Chondrocyte (in vitro differentiated cells): ENCODE measurements around the gene CA5A. TPM values are rescaled to one million over a fixed set of nuclear protein-coding genes. Genes with fewer than 3 reads are reported as not detected.
"Not testable (repeated sequence)": the region's sequence is repeated elsewhere in the genome, so short reads cannot be mapped to it uniquely, and the experiment has no call there.

Experiments used
- DNase-seq: peaks from one replicate; pipeline ENCODE4 v3.0.0; 2021; ENCODE audit warnings: mixed read lengths, low spot score
- H3K27ac Mint-ChIP-seq: one replicate; pipeline ENCODE4 v1.8.0; 2021; ENCODE audit warnings: mild to moderate bottlenecking, moderate library complexity, mixed read lengths; ENCODE audit not compliant: unreplicated experiment
- H3K27me3 Mint-ChIP-seq: 2 replicates; pipeline ENCODE4 v1.8.0; 2021; ENCODE audit warnings: low read depth, mixed read lengths
- H3K36me3 Mint-ChIP-seq: 2 replicates; pipeline ENCODE4 v1.8.0; 2021; ENCODE audit warnings: low read depth, mixed read lengths
- H3K4me1 Mint-ChIP-seq: 2 replicates; pipeline ENCODE4 v1.8.0; 2021; ENCODE audit warnings: low read depth, mild to moderate bottlenecking, mixed read lengths
- H3K4me3 Mint-ChIP-seq: one replicate; pipeline ENCODE4 v1.8.0; 2021; ENCODE audit warnings: mild to moderate bottlenecking, moderate library complexity, mixed read lengths; ENCODE audit not compliant: unreplicated experiment
- H3K9me3 Mint-ChIP-seq: 2 replicates; pipeline ENCODE4 v1.8.0; 2021; ENCODE audit warnings: low read depth, mixed read lengths
- CTCF ChIP-seq: fragments of 200-600 bp; sonication (generic); IDR thresholded peaks from 2 replicates; pipeline ENCODE4 v1.5.0; 2021; ENCODE audit warnings: antibody characterized with exemption, mild to moderate bottlenecking, moderate library complexity
- total RNA-seq: library from RNA; stranded (reverse); gene quantifications from 3 replicates; pipeline ENCODE4 v1.2.1, GENCODE V29; 2021

Gene CA5A
- total RNA-seq, 1 donor from 2014 or later = not detected

- Mint-ChIP-seq H3K27me3 (no peaks in the 10 kb centered on the region), H3K27ac (no peak overlapping the region), H3K9me3 (no peaks in the 10 kb centered on the region), H3K4me1 (peaks cover 15% of the 10 kb centered on the region), H3K4me3 (no peak overlapping the region), H3K36me3 (peaks cover 14% of the 10 kb centered on the region)
- no peak for TF ChIP-seq CTCF
- no peak for DNase-seq
Observed at GRCh38 chr16:87982581-87983041, 46.3 kb upstream of the CA5A start.

DNA sequence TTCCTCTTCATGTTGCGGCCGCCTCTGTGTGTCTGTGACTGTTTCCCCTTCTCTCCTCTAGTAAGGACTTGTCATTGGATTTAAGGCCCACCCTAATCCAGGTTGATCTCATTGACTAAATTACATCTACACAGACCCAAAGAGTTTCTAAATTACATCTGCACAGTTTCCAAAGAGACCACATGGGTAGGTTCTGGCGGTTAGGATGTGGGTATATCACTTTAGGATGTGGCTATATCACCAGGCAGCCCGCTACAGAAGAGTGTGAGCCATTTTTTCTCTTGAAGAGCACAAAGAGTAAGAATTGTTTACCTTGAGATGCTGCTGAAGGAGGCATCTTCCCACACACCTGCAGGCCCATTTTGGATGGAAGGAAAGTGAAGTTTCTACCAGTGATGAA, 45.0 kb upstream of the CA5A start:
- Mint-ChIP-seq H3K4me1 (peaks cover 20% of the 10 kb centered on the region), H3K36me3 (peaks cover 12% of the 10 kb centered on the region)
- H3K9me3 Mint-ChIP-seq, DNase-seq, H3K27me3 Mint-ChIP-seq, H3K4me3 Mint-ChIP-seq, H3K27ac Mint-ChIP-seq: not testable (repeated sequence)

GRCh38 chr16:87979911-87980630, 43.7 kb upstream of the CA5A start:
- DNase-seq, H3K27ac Mint-ChIP-seq, H3K4me3 Mint-ChIP-seq: not testable (repeated sequence)

GRCh38 chr16:87979352-87979751, 43.0 kb upstream of the CA5A start:
- Mint-ChIP-seq H3K27ac (no peak overlapping the region), H3K4me1 (peaks cover 22% of the 10 kb centered on the region), H3K36me3 (peaks cover 9% of the 10 kb centered on the region), H3K9me3 (no peaks in the 10 kb centered on the region), H3K27me3 (no peaks in the 10 kb centered on the region), H3K4me3 (no peak overlapping the region)
- DNase-seq = no peak
- no peak for TF ChIP-seq CTCF

More at GRCh38 chr16:87979911-87980630, 43.7 kb upstream of the CA5A start:
- Mint-ChIP-seq H3K36me3 (peaks cover 12% of the 10 kb centered on the region), H3K4me1 (peaks cover 22% of the 10 kb centered on the region)
- not testable (repeated sequence) for H3K27me3 Mint-ChIP-seq, H3K9me3 Mint-ChIP-seq

DNA sequence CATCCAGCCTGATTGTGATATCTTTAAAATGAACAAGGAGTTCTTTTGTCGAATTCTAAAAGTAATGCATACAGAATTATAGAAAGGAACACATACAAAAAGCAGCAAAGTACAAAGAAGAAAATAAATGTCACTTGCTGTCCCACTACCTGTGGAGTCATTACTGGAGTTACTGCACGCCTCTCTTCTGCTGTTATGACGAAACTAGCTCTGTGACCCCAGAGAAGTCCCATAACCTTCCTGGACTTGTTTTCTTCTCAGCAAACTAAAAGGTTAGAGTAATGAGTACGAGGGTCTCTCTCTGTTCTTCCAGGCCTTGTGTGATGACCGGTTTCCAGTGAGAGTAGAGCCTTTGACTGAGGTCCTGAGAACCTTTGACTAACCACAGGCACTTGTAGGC, 41.8 kb upstream of the CA5A start:
- no peak for DNase-seq

DNA sequence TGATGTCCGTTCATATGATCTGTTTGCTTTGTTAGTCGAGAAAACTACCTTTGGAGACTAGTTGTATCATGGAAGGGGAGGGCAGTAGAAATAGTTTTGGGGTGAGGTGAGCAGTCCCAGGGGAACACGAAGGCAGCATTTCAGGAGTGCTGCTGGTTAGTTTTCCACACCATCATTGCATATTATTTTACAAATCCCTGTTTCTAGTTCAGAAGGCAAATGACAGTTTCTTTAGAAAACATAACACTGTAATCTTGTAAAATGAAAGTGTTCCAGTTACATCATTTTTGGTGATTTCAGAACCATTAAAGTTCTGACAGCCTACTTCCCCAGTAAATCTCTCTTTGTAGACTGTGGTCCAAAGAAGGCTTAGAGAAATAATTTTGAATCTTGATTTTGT, 40.3 kb upstream of the CA5A start:
- Mint-ChIP-seq H3K27me3 (no peaks in the 10 kb centered on the region), H3K4me3 (peak overlapping the region; percentile 13), H3K9me3 (peaks cover 16% of the 10 kb centered on the region), H3K4me1 (peaks cover 14% of the 10 kb centered on the region), H3K27ac (peak overlapping the region; percentile 81), H3K36me3 (peaks cover 19% of the 10 kb centered on the region)
- DNase-seq = no peak
- no peak for TF ChIP-seq CTCF

More for the DNA sequence above, 41.8 kb upstream of the CA5A start:
- Mint-ChIP-seq H3K4me3 (no peak overlapping the region), H3K27ac (no peak overlapping the region), H3K36me3 (peaks cover 9% of the 10 kb centered on the region), H3K4me1 (peaks cover 15% of the 10 kb centered on the region), H3K27me3 (no peaks in the 10 kb centered on the region), H3K9me3 (peaks cover 1% of the 10 kb centered on the region)
- TF ChIP-seq CTCF = no peak
